ENCODE results near the gene HSD17B1.

- TF ChIP-seq CTCF (IDR thresholded peaks at IDR 0.05) (no peak), POLR2A (IDR thresholded peaks at IDR 0.05) (no peak)
Observed at GRCh38 chr17:42538482-42538881, 14.2 kb upstream of the HSD17B1 start.

All from uterus (tissue), 2 donors.